Thyroid gland (tissue), 4 donors: ENCODE measurements around the gene ANKRD33B. TPM values are rescaled to one million over a fixed set of nuclear protein-coding genes. Genes with fewer than 3 reads are reported as not detected.
"Not testable (repeated sequence)": the region's sequence is repeated elsewhere in the genome, so short reads cannot be mapped to it uniquely, and the experiment has no call there.

Source experiments
- DNase-seq, 2 donors: peaks; one replicate each; pipeline ENCODE4 v3.0.0-alpha.2; 2019
- H3K27ac ChIP-seq, 3 donors: fragments of 200-600 bp; sonication (generic); 1 replicate in 2 of 3; 2 replicates in 1 of 3; pipeline ENCODE4 v1.5.1; 2016 to 2019; ENCODE audit warnings: mild to moderate bottlenecking in 1 of 3, moderate library complexity in 1 of 3
- H3K27me3 ChIP-seq: fragments of 200-600 bp; sonication (generic); one replicate; pipeline ENCODE4 v1.5.1; 2019
- H3K36me3 ChIP-seq, 2 donors: fragments of 200-600 bp; sonication (generic); one replicate each; pipeline ENCODE4 v1.5.1; 2016 to 2019
- H3K4me1 ChIP-seq, 2 donors: fragments of 200-600 bp; sonication (generic); one replicate each; pipeline ENCODE4 v1.5.1; 2017 to 2019
- H3K4me3 ChIP-seq, 3 donors: fragments of 200-600 bp; sonication (generic); replicated peaks in 1 of 3; 1 replicate in 2 of 3; 2 replicates in 1 of 3; pipeline ENCODE4 v1.5.1; 2016; ENCODE audit warnings: mild to moderate bottlenecking in 1 of 3
- H3K9me3 ChIP-seq: fragments of 200-600 bp; sonication (generic); one replicate; pipeline ENCODE4 v1.5.1; 2017
- CTCF ChIP-seq, 6 experiments: fragments of 200-600 bp in 3 of 6; fragments of 450-650 bp in 3 of 6; sonication (generic) in 3 of 6; IDR thresholded peaks; one replicate each; pipeline ENCODE4 v1.5.1; 2016 to 2019; ENCODE audit warnings: antibody characterized with exemption in 6 of 6, mild to moderate bottlenecking in 2 of 6, inconsistent platforms in 1 of 6, moderate library complexity in 1 of 6
- POLR2A ChIP-seq, 2 donors: fragments of 450-650 bp; IDR thresholded peaks; one replicate each; pipeline ENCODE4 v1.6.1; 2017; ENCODE audit warnings: antibody characterized with exemption in 2 of 2, mild to moderate bottlenecking in 2 of 2, moderate library complexity in 1 of 2
- WGBS, 2 donors: methylation state at CpG; one replicate each; pipeline ENCODE4 v1.1.5; 2017; 5-methylcytosine and 5-hydroxymethylcytosine counted together
- intact Hi-C: fragments of 100-400 bp; cut with DNase I; formaldehyde crosslinking; loops from one replicate; pipeline ENCODE4 v1.15.1; 2023
- total RNA-seq, 4 donors: library from RNA; depleted of rRNA; stranded (reverse); fragments of >200 nt; gene quantifications; one replicate each; pipeline ENCODE4 v1.2.3, GENCODE V29; 2016

The ANKRD33B gene
- total RNA-seq, 4 donors from 2014 or later = 0.67 to 1.6 (median 1.1) TPM

GRCh38 chr5:10628601-10629000 lies 64.7 kb downstream of the ANKRD33B start:
- Histone ChIP-seq H3K4me1 (peaks cover 0 to 5% of the 10 kb centered on the region in 2 donors), H3K27me3 (no peaks in the 10 kb centered on the region), H3K27ac (no peak overlapping the region), H3K36me3 (no peaks in the 10 kb centered on the region), H3K9me3 (no peaks in the 10 kb centered on the region), H3K4me3 (no peak overlapping the region)
- intact Hi-C loops = loop anchor here (5.0 to 10.0 kb wide), 2 partner anchors 176 to 344 kb away; no protein-coding TSS in a partner anchor
- no peak for DNase-seq
- TF ChIP-seq CTCF (IDR thresholded peaks at IDR 0.05) = no peak
- no peak for TF ChIP-seq POLR2A (IDR thresholded peaks at IDR 0.05)
- WGBS, 2 donors = 87 to 95% methylated on average over 7 of the region's 7 CpGs

DNA sequence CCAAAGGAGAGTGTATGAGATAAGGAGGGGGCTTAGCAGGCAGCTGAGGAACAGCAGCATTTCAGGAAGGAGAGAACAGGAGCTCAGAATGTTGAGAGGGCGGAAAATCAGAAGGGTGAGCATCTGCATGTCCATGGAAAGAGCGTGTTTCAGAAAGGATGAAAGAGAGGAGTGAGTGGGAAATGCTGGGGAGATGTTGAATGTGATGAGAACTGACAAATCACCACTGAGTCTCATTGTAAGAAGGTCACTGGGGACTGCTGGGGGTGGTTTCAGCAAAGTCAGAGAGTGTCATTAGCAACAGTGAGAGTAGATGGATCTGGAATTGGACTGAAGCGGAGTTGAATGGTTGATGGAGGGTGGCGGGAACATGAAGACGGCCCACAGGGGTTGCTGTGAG lies 65.8 kb downstream of the ANKRD33B start:
- DNase-seq = no peak
- H3K27me3 ChIP-seq = no peaks in the 10 kb centered on the region
- 90 to 94% methylated on average over 5 of the region's 5 CpGs for WGBS, 2 donors
- H3K4me3 ChIP-seq = no peak overlapping the region
- peaks cover 0 to 5% of the 10 kb centered on the region in 2 donors for H3K4me1 ChIP-seq
- H3K36me3 ChIP-seq = no peaks in the 10 kb centered on the region
- H3K27ac ChIP-seq = no peak overlapping the region
- intact Hi-C loops = loop anchor here (5.0 to 10.0 kb wide), 2 partner anchors 177 to 345 kb away; no protein-coding TSS in a partner anchor
- no peaks in the 10 kb centered on the region for H3K9me3 ChIP-seq
- TF ChIP-seq CTCF (IDR thresholded peaks at IDR 0.05) (no peak), POLR2A (IDR thresholded peaks at IDR 0.05) (no peak)

GRCh38 chr5:10630126-10630525 lies 66.3 kb downstream of the ANKRD33B start:
- Histone ChIP-seq H3K27me3 (no peaks in the 10 kb centered on the region), H3K4me1 (peaks cover 0 to 5% of the 10 kb centered on the region in 2 donors), H3K4me3 (no peak overlapping the region), H3K27ac (no peak overlapping the region), H3K9me3 (no peaks in the 10 kb centered on the region), H3K36me3 (no peaks in the 10 kb centered on the region)
- intact Hi-C loops = no loop called here
- TF ChIP-seq CTCF (IDR thresholded peaks at IDR 0.05) (no peak), POLR2A (IDR thresholded peaks at IDR 0.05) (no peak)
- 93 to 99% methylated on average over 5 of the region's 5 CpGs for WGBS, 2 donors
- no peak for DNase-seq

- DNase-seq, H3K4me3 ChIP-seq, H3K9me3 ChIP-seq, H3K36me3 ChIP-seq, H3K27ac ChIP-seq, H3K4me1 ChIP-seq, intact Hi-C loops, H3K27me3 ChIP-seq: not testable (repeated sequence)
- 79 to 90% methylated on average over 4 of the region's 4 CpGs for WGBS, 2 donors
These were observed 66.9 kb downstream of the ANKRD33B start for GRCh38 chr5:10630744-10631143.

DNA sequence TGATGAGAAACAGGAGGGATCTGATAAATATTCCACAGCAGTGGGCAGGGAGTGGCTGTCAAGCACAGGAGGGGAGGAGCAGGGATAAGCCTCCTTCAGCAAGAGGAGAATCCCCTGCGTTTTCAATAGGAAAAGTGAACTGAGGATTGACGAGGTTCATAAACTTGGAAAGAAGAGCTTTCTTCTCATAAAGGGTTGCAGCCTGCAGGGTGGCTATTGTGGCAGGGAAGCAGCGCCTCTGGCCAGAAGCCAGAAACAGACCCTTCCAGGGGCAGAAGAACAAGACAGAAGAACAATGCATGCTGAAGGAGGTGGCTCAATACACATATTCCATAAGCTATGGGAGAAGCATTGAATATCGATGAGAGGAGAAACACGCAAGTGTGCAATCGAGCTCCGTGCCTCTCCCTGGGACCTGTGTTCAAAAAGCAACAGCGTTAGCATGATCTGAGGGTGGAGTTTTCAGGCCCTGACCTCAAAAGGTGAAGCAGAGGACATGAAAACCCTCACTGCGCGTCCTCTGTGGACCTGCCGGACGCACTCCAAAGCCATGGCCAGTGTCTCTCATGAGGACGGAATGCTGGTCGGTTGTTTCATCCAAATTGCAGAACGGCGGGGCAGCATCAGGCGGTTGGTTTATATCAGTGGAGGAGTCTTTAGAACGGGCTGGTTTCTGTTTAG lies 67.6 kb downstream of the ANKRD33B start:
- TF ChIP-seq POLR2A (IDR thresholded peaks at IDR 0.05) = no peak
- TF ChIP-seq CTCF (IDR thresholded peaks at IDR 0.05) = no peak
- Histone ChIP-seq H3K9me3 (no peaks in the 10 kb centered on the region), H3K4me1 (peaks cover 0 to 5% of the 10 kb centered on the region in 2 donors), H3K36me3 (no peaks in the 10 kb centered on the region), H3K27ac (no peak overlapping the region), H3K27me3 (no peaks in the 10 kb centered on the region), H3K4me3 (no peak overlapping the region)
- intact Hi-C loops = no loop called here
- DNase-seq = no peak
- 86 to 89% methylated on average over 18 of the region's 18 CpGs for WGBS, 2 donors
